IgD-negative memory B cell (primary cell): Measurements from ENCODE around the gene HNRNPH2. TPM values are rescaled to one million over a fixed set of nuclear protein-coding genes. Genes with fewer than 3 reads are reported as not detected.

ENCODE experiments used
- H3K27ac Mint-ChIP-seq, 3 donors: one replicate each; pipeline ENCODE4 v1.8.0; 2020 to 2022; ENCODE audit warnings: mild to moderate bottlenecking in 3 of 3, mixed read lengths in 3 of 3, moderate library complexity in 1 of 3
- H3K27me3 Mint-ChIP-seq: one replicate; pipeline ENCODE4 v1.8.0; 2021; ENCODE audit warnings: mixed read lengths
- H3K36me3 Mint-ChIP-seq: one replicate; pipeline ENCODE4 v1.8.0; 2020; ENCODE audit warnings: mild to moderate bottlenecking, mixed read lengths
- H3K4me1 Mint-ChIP-seq, 3 donors: one replicate each; pipeline ENCODE4 v1.8.0; 2020 to 2022; ENCODE audit warnings: mixed read lengths in 3 of 3, mild to moderate bottlenecking in 1 of 3
- H3K4me3 Mint-ChIP-seq, 4 donors: one replicate each; pipeline ENCODE4 v1.8.0; 2020 to 2022; ENCODE audit warnings: mild to moderate bottlenecking in 4 of 4, mixed read lengths in 4 of 4, moderate library complexity in 3 of 4
- H3K9me3 Mint-ChIP-seq, 3 donors: one replicate each; pipeline ENCODE4 v1.8.0; 2020 to 2021; ENCODE audit warnings: mixed read lengths in 3 of 3, mild to moderate bottlenecking in 1 of 3
- polyA plus RNA-seq: library from polyadenylated mRNA; unstranded; fragments of 300-500 nt; fragmentation: Illumina TruSeq; gene quantifications from one replicate; pipeline ENCODE4 v1.2.3, GENCODE V29; 2021

Gene HNRNPH2
- polyA plus RNA-seq, 1 donor from 2014 or later = 74.2 TPM

GRCh38 chrX:101460669-101461068, 52.6 kb downstream of the HNRNPH2 start:
- Mint-ChIP-seq H3K27me3 (no peaks in the 10 kb centered on the region), H3K9me3 (no peaks in the 10 kb centered on the region), H3K27ac (no peak overlapping the region), H3K36me3 (peaks cover 2% of the 10 kb centered on the region), H3K4me3 (no peak overlapping the region), H3K4me1 (no peaks in the 10 kb centered on the region)

GRCh38 chrX:101462892-101463291, 54.9 kb downstream of the HNRNPH2 start:
- no peaks in the 10 kb centered on the region for H3K9me3 Mint-ChIP-seq
- peaks cover 2% of the 10 kb centered on the region for H3K36me3 Mint-ChIP-seq
- H3K4me3 Mint-ChIP-seq = no peak overlapping the region
- no peaks in the 10 kb centered on the region for H3K4me1 Mint-ChIP-seq
- H3K27me3 Mint-ChIP-seq = no peaks in the 10 kb centered on the region
- H3K27ac Mint-ChIP-seq = no peak overlapping the region

Other genes starting within 250 kb of the HNRNPH2 start
- not detected for gene DRP2, start 188.4 kb upstream of the HNRNPH2 start, polyA plus RNA-seq
- not detected for gene TAF7L, start 116.9 kb upstream of the HNRNPH2 start, polyA plus RNA-seq
- gene TIMM8A, start 59.5 kb upstream of the HNRNPH2 start, polyA plus RNA-seq = 6.7 TPM
- gene BTK, start 22.0 kb upstream of the HNRNPH2 start, polyA plus RNA-seq = 113 TPM
- 2,145 TPM for gene RPL36A, start 17.2 kb upstream of the HNRNPH2 start, polyA plus RNA-seq
- 17.9 TPM for gene GLA, start 297 bp upstream of the HNRNPH2 start, polyA plus RNA-seq
- gene ARMCX4, start 77.2 kb downstream of the HNRNPH2 start, polyA plus RNA-seq = not detected
- not detected for gene ARMCX1, start 142.3 kb downstream of the HNRNPH2 start, polyA plus RNA-seq
- gene ARMCX6, start 209.8 kb downstream of the HNRNPH2 start, polyA plus RNA-seq = 57.4 TPM
- gene ARMCX3, start 214.9 kb downstream of the HNRNPH2 start, polyA plus RNA-seq = 19.9 TPM